PC-9 (cell line): Measurements from ENCODE around the gene MAGT1. TPM values are rescaled to one million over a fixed set of nuclear protein-coding genes. Genes with fewer than 3 reads are reported as not detected.

Source experiments
- BruUV-seq: library from RNA; stranded (reverse); fragments of 400-500 nt; replicated peaks from 2 replicates; lab custom pipeline; 2021; lab: Mats Ljungman, UMichigan
- CTCF ChIA-PET: fragments of 300-600 bp; sonication (Branson Sonifier 250); formaldehyde crosslinking; loops from one replicate; lab custom pipeline; 2022; ENCODE audit warnings: antibody characterized with exemption; lab: Charles Lee
- POLR2A ChIA-PET: fragments of 300-600 bp; sonication (Branson Sonifier 250); formaldehyde crosslinking; loops from one replicate; lab custom pipeline; 2022; ENCODE audit warnings: antibody characterized with exemption; ENCODE audit not compliant: unreplicated experiment; lab: Charles Lee
- DNase-seq, 2 experiments: peaks; one replicate each; pipeline versions ENCODE4 v3.0.0 to v3.0.0-alpha.2; 2015 to 2022; ENCODE audit warnings: mixed read lengths in 1 of 2
- H2AFZ ChIP-seq: fragments of 200-600 bp; sonication (generic); 2 replicates; pipeline ENCODE4 v1.8.1; 2017; ENCODE audit warnings: antibody characterized with exemption
- H3F3A ChIP-seq: fragments of 200-600 bp; sonication (generic); 2 replicates; pipeline ENCODE4 v1.8.1; 2017; ENCODE audit warnings: antibody characterized with exemption, mild to moderate bottlenecking, low read depth; ENCODE audit not compliant: insufficient read depth
- H3K27ac ChIP-seq: fragments of 200-600 bp; sonication (generic); 2 replicates; pipeline ENCODE4 v1.6.1; 2016; ENCODE audit warnings: mixed run types
- H3K27me3 ChIP-seq: fragments of 200-600 bp; sonication (generic); 2 replicates; pipeline ENCODE4 v1.6.1; 2016; ENCODE audit warnings: low read depth, mixed run types; ENCODE audit not compliant: insufficient read depth
- H3K36me3 ChIP-seq: fragments of 200-600 bp; sonication (generic); 2 replicates; pipeline ENCODE4 v1.6.1; 2016; ENCODE audit warnings: low read depth, mixed run types
- H3K4me1 ChIP-seq: fragments of 200-600 bp; sonication (generic); replicated peaks from 2 replicates; pipeline ENCODE4 v1.6.1; 2016; ENCODE audit warnings: mixed run types; ENCODE audit not compliant: insufficient read depth
- H3K4me2 ChIP-seq: fragments of 200-600 bp; sonication (generic); 2 replicates; pipeline ENCODE4 v1.6.1; 2017; ENCODE audit warnings: mixed run types
- H3K4me3 ChIP-seq: fragments of 200-600 bp; sonication (generic); 2 replicates; pipeline ENCODE4 v1.6.1; 2016; ENCODE audit warnings: mixed run types
- H3K79me2 ChIP-seq: fragments of 200-600 bp; sonication (generic); 2 replicates; pipeline ENCODE4 v1.6.1; 2017; ENCODE audit warnings: low read depth, mixed run types
- H3K9me2 ChIP-seq: fragments of 200-600 bp; sonication (generic); 2 replicates; pipeline ENCODE4 v1.8.1; 2017; ENCODE audit warnings: mild to moderate bottlenecking; ENCODE audit not compliant: insufficient read depth
- H3K9me3 ChIP-seq: fragments of 200-600 bp; sonication (generic); 2 replicates; pipeline ENCODE4 v1.8.1; 2016; ENCODE audit warnings: low read depth; ENCODE audit not compliant: insufficient read depth
- H4K20me1 ChIP-seq: fragments of 200-600 bp; sonication (generic); 2 replicates; pipeline ENCODE4 v1.8.1; 2017; ENCODE audit not compliant: insufficient read depth
- EZH2 ChIP-seq: fragments of 200-600 bp; sonication (generic); IDR thresholded peaks from 2 replicates; pipeline ENCODE4 v1.8.0; 2017; ENCODE audit warnings: antibody characterized with exemption, low read depth
- intact Hi-C: fragments of 100-400 bp; cut with micrococcal nuclease; formaldehyde crosslinking; loops from one replicate; pipeline ENCODE4 v1.10.0; 2022; ENCODE audit not compliant: unreplicated experiment
- total RNA-seq: library from RNA; stranded (reverse); gene quantifications from 2 replicates; pipeline ENCODE4 v1.2.3, GENCODE V29; 2021
- TF ChIP-seq, protein P1 (sequence below): fragments of 200-600 bp; sonication (generic); conservative IDR thresholded peaks from 2 replicates; pipeline ENCODE4 v1.6.1; 2017; ENCODE audit warnings: mixed run types, antibody characterized with exemption, mild to moderate bottlenecking, moderate library complexity

The MAGT1 gene
- total RNA-seq, 1 experiment from 2014 or later = 68.2 TPM

DNA sequence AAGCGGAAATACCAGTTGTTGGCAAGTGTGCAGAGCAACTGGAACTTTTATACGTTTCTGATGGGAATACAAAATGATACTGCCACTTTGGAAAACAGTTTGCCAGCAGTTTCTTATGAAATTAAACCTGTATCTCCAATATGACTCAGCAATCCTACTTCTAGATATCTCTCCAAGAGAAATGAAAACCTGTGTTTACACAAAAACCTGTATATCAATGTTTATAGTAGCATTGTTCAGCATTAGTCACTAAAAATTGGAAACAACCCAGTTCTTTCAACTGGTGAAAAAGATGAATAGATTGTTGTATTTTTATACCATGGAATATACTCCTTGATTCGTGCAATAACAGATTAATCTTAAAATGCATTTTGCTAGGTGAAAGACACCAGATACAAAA lies 42.1 kb upstream of the MAGT1 start:
- ChIA-PET POLR2A (no interaction called here), CTCF (no interaction called here)
- intact Hi-C loops = no loop called here
- no TSS peak for BruUV-seq
- Histone ChIP-seq H3K79me2 (no peaks in the 10 kb centered on the region), H3K36me3 (no peaks in the 10 kb centered on the region), H3F3A (peaks cover 20% of the 10 kb centered on the region), H4K20me1 (no peaks in the 10 kb centered on the region), H3K27me3 (no peaks in the 10 kb centered on the region), H3K4me3 (peak overlapping the region; percentile 45; the same call in 1 of the 2 replicates), H3K9me2 (no peaks in the 10 kb centered on the region), H2AFZ (0 out of 2 replicates have a peak overlapping the region, but pooled peaks have one; percentile 29), H3K4me2 (peak overlapping the region; percentile 74), H3K4me1 (peaks cover 31% of the 10 kb centered on the region), H3K27ac (peak overlapping the region; percentile 96), H3K9me3 (no peaks in the 10 kb centered on the region)
- DNase-seq = peak in 1 of 2 experiments; percentile 91
- TF ChIP-seq, protein P1, sequence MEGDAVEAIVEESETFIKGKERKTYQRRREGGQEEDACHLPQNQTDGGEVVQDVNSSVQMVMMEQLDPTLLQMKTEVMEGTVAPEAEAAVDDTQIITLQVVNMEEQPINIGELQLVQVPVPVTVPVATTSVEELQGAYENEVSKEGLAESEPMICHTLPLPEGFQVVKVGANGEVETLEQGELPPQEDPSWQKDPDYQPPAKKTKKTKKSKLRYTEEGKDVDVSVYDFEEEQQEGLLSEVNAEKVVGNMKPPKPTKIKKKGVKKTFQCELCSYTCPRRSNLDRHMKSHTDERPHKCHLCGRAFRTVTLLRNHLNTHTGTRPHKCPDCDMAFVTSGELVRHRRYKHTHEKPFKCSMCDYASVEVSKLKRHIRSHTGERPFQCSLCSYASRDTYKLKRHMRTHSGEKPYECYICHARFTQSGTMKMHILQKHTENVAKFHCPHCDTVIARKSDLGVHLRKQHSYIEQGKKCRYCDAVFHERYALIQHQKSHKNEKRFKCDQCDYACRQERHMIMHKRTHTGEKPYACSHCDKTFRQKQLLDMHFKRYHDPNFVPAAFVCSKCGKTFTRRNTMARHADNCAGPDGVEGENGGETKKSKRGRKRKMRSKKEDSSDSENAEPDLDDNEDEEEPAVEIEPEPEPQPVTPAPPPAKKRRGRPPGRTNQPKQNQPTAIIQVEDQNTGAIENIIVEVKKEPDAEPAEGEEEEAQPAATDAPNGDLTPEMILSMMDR = no peak
- no peak for TF ChIP-seq EZH2

DNA sequence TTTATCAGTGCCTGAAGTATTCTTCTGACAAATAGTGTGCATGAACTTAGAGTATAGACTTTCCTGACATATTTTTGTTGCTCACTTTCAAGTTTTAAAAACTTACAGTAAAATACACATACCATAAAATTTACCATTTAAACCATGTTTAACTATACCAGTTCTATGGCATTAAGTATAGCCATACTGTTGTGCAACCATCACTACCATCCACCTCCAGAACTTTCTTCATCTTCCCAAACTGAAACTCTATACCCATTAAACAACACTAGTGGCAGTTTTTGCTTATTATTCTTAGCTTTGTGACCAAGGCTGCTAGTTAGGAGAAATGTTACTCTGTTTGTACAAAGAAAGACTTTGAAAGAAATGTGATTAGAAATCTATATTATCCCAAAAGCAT lies 41.1 kb upstream of the MAGT1 start:
- H3K4me3 ChIP-seq = no peak overlapping the region
- no peak overlapping the region for H2AFZ ChIP-seq
- no peaks in the 10 kb centered on the region for H4K20me1 ChIP-seq
- H3K79me2 ChIP-seq = no peaks in the 10 kb centered on the region
- H3K4me2 ChIP-seq = peak overlapping the region; percentile 74
- POLR2A ChIA-PET = no interaction called here
- no peaks in the 10 kb centered on the region for H3K27me3 ChIP-seq
- H3K36me3 ChIP-seq = no peaks in the 10 kb centered on the region
- H3K9me3 ChIP-seq = no peaks in the 10 kb centered on the region
- H3K4me1 ChIP-seq = peaks cover 31% of the 10 kb centered on the region
- H3F3A ChIP-seq = peaks cover 20% of the 10 kb centered on the region
- intact Hi-C loops = no loop called here
- DNase-seq = no peak
- no TSS peak for BruUV-seq
- peak overlapping the region; percentile 96 for H3K27ac ChIP-seq
- H3K9me2 ChIP-seq = no peaks in the 10 kb centered on the region
- CTCF ChIA-PET = no interaction called here
- TF ChIP-seq EZH2 = no peak
- TF ChIP-seq, protein P1 = no peak

DNA sequence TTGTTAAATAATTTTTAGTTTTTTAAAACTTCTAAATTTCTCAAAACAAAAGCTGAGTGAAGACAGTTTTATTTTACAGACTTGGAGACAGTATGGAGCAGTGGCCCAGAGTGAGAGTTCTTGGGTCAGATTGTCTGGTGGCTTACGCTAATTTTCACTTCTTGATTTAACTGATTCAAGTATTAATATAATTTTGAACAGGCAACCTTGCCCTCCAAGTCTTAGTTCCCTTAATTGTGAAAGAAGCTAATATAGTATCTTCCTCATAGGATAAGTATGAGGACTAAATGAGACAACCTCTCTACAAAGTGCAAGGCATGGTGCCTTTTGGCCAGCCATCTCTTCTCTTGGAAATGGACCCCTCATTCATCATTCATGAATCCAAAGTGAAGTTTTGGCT lies 40.7 kb upstream of the MAGT1 start:
- intact Hi-C loops = no loop called here
- ChIA-PET POLR2A (no interaction called here), CTCF (no interaction called here)
- TF ChIP-seq, protein P1 = no peak
- TF ChIP-seq EZH2 = no peak
- peaks cover 31% of the 10 kb centered on the region for H3K4me1 ChIP-seq
- no peaks in the 10 kb centered on the region for H3K27me3 ChIP-seq
- no peaks in the 10 kb centered on the region for H3K36me3 ChIP-seq
- BruUV-seq = no TSS peak
- H2AFZ ChIP-seq = no peak overlapping the region
- H3K9me2 ChIP-seq = no peaks in the 10 kb centered on the region
- DNase-seq = no peak
- no peaks in the 10 kb centered on the region for H3K79me2 ChIP-seq
- peak overlapping the region; percentile 96 for H3K27ac ChIP-seq
- no peak overlapping the region for H3K4me3 ChIP-seq
- H3K9me3 ChIP-seq = no peaks in the 10 kb centered on the region
- no peaks in the 10 kb centered on the region for H4K20me1 ChIP-seq
- peaks cover 20% of the 10 kb centered on the region for H3F3A ChIP-seq
- H3K4me2 ChIP-seq = peak overlapping the region; percentile 74; the same call in 1 of the 2 replicates
